LNCaP clone FGC (cell line): Measurements from ENCODE around the gene MAD1L1.
A peak's percentile ranks its signal among the peaks of the same experiment; 100 is the strongest.

ENCODE experiments used
- DNase-seq: peaks from one replicate; pipeline ENCODE4 v3.0.0-alpha.2; 2011; ENCODE audit warnings: low read depth
- H3K4me3 ChIP-seq: 2 replicates; pipeline ENCODE4 v1.5.1; 2011; ENCODE audit warnings: mild to moderate bottlenecking, low read depth, low read length, control low read depth
- CTCF ChIP-seq: IDR thresholded peaks from 2 replicates; pipeline ENCODE4 v1.5.1; 2012; ENCODE audit warnings: mild to moderate bottlenecking; ENCODE audit not compliant: control insufficient read depth, insufficient read depth; ENCODE audit errors: extremely low read depth

Gene MAD1L1

GRCh38 chr7:2120841-2121830, 111.6 kb downstream of the MAD1L1 start:
- H3K4me3 ChIP-seq, result no peak overlapping the region
- DNase-seq, result no peak
- TF ChIP-seq CTCF, result no peak

GRCh38 chr7:2120251-2120660, 112.5 kb downstream of the MAD1L1 start:
- TF ChIP-seq CTCF, result no peak

GRCh38 chr7:2118630-2119190, 114.0 kb downstream of the MAD1L1 start:
- no peak for TF ChIP-seq CTCF
- DNase-seq, result no peak
- no peak overlapping the region for H3K4me3 ChIP-seq

More at GRCh38 chr7:2120251-2120660, 112.5 kb downstream of the MAD1L1 start:
- DNase-seq, result no peak
- H3K4me3 ChIP-seq, result no peak overlapping the region

GRCh38 chr7:2118056-2118455, 114.7 kb downstream of the MAD1L1 start:
- no peak for TF ChIP-seq CTCF
- DNase-seq, result no peak
- no peak overlapping the region for H3K4me3 ChIP-seq

- no peak overlapping the region for H3K4me3 ChIP-seq
- TF ChIP-seq CTCF, result no peak
- DNase-seq, result no peak
Measured at GRCh38 chr7:2117646-2118045, 115.1 kb downstream of the MAD1L1 start.

- DNase-seq, result peak; percentile 8
- no peak overlapping the region for H3K4me3 ChIP-seq
- no peak for TF ChIP-seq CTCF
Measured at GRCh38 chr7:2116989-2117591, 115.7 kb downstream of the MAD1L1 start.
